HG03521 (cell line): ENCODE data around the gene NFRKB.

Source experiments
- ATAC-seq: cut with Tn5 transposase; IDR thresholded peaks from one replicate; pipeline ENCODE4 v1.9.1; 2021; ENCODE audit warnings: mild to moderate bottlenecking, moderate library complexity; ENCODE audit not compliant: unreplicated experiment

Gene NFRKB

GRCh38 chr11:129846508-129847335 is 48.7 kb downstream of the NFRKB start:
- ATAC-seq, result no peak
